HG02623 (cell line): Measurements from ENCODE around the gene TPRG1L.
A peak's percentile ranks its signal among the peaks of the same experiment; 100 is the strongest.

Experiments used
- ATAC-seq: cut with Tn5 transposase; IDR thresholded peaks from one replicate; pipeline ENCODE4 v1.9.1; 2021; ENCODE audit warnings: moderate library complexity; ENCODE audit not compliant: unreplicated experiment

Gene TPRG1L

DNA sequence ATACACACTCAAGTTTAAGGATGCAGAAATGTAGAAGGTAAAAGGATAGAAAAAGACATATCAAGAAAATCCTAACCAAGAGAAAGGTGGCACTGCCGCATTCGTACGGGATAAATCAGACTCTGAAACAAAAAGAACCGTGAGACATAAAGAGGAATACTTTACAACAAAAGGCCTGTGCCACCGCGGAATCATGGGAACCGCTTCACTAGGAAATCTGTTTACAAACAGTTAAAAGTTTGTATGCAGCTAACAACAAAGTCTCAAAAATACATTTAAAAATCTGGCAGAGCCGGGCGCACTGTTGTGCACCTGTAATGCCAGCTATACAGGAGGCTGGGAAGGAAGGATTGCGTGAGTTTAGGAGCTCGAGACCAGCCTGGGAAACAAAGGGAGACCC is 17.0 kb downstream of the TPRG1L start:
- ATAC-seq = no peak

DNA sequence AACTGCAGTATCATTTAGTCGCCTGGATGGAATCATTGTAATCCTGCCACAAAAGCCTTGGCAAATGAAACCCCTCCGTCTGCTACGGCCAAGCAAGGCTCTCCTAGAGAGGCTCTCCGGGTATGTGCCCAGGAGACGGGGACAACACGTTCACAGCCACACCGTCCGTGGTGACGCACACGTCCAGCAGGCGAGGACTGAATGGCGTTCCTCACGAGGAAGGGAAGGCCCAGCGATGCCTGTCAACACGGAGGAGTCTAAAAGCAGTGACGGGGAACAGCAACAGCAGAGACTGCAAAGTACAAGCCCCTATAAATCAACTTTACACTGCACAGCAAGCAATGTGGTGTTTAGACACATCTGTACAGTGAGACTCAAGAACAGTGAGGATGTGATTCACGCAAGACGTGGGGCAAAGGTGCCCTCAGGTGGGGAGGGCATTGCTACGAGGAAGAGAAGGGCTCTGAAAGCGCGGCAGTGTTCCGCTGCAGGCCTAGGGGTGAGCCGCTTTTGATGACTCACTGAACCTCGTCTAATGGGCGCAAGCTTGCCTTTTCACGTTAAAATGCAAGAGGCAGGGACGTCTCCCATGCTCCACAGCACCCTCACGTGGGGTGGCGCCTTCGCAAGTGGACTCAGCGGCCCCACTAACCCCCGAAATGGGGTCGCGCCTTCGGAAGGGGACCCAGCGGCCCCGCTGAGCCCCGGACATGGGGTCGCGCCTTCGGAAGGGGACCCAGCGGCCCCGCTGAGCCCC is 18.3 kb downstream of the TPRG1L start:
- no peak for ATAC-seq

DNA sequence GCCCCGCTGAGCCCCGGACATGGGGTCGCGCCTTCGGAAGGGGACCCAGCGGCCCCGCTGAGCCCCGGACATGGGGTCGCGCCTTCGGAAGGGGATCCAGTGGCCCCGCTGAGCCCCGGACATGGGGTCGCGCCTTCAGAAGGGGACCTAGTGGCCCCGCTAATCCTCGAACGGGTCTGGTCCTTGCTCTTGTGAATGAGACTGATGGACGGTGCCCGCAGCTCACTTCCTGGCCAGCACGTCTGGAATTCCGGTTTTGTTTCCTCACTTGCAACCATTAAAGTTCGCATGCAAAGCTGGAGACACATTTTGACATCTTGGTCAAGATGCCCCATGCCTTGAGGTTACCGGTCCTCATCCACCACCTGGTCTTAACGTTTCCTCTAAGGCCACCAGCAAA is 19.5 kb downstream of the TPRG1L start:
- ATAC-seq = no peak

DNA sequence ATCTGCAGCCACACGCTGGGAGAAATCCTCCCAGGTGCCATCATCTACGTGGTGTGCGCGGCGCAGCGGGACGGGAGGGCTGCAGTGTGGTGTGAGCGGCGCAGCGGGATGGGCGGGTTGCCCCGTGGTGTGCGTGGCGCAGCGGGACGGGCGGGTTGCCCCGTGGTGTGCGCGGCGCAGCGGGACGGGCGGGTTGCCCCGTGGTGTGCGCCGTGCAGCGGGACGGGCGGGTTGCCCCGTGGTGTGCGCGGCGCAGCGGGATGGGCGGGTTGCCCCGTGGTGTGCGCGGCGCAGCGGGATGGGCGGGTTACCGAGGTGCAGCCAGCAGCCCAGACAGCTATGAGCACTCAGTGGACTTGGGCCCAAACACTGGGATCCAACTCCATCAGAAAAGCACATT is 20.4 kb downstream of the TPRG1L start:
- ATAC-seq = no peak

DNA sequence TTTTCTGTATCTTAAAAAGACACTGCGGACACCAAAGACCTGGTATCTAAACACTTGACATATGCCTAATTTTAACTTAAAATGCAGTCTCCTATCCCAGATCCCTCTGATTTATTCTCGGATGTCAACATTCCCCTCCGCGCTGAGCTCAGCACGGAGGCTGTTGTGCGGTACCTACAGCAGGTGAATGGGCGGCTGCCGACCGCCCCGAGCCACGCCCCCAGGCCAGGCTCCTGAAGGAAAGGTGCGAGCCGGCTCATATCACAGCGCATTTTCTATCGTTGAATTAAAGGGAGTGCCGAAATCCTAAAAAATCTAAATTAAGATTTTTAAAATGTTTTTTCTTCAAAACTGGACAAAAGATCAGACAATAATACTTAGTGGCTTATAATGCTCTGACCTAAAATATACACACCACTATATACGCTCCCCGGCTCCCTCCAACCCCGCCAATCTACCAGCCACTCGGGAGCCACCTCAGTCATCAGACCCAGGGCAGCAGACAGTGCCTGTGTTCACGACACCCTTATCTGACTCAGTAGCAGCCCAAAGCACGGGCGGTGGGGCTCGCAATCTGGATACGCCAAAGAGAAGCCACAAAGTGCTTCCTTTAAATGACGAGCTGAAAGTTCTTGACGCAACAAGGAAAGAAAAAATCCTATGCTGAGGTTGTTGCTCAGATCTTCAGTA is 21.0 kb downstream of the TPRG1L start:
- no peak for ATAC-seq

DNA sequence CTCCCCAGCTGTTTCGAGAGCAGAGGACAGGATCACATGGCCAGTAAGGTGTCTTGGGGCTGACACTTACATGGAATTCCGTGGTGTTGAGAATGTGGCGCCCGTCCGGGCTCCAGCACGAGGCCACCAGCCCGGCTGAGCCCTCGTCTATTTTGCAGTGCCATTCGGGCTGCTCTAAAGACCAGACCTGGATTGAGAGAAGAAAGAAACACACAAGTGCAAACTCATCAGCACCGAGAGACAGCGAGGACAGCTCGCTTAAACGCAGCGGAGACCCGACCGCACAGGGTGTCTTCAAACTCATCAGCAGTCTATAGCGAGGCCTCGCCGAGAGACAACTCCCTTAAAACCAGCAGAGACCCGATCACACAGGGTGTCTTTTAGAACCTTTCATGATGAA is 21.8 kb downstream of the TPRG1L start:
- ATAC-seq = no peak

DNA sequence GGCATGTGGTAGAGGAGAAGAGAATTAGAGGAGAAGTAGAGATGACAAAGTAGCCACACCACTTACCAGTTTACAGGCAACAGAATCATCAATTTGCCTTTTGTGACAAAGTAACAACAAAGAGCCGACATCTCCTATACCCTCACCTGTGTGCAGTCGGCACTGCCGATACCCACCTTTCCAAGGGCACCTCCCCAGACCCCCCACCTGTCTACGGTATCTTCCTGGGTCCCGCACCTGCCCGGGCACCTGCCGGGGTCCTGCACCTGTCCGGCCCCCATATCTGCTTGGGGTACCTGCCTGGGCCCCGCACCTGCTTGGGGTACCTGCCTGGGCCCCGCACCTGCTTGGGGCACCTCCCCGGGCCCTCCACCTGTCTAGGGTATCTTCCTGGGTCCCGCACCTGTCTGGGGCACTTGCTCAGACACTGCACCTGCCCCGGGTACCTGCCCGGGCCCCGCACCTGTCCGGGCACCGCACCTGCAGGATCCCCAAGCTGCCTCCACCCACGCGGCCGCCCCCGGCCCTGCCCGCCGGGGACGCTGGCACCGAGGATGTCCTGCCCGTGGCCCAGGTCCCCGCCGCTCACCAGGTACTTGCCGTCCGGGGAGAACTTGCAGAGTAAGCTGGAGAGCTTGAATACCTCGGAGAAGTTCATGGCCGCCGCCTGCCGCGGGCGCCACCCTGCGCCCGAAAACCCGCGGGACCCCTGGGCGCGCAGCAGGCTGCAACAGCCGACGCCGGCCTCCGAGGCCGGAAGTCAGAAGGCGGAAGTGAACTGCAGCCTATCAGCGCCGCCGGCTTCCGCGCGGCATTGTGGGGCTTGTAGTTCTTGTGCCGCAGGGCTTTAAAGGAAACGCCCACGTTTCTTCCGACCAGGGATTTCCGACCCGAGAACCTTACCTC is 24.8 kb downstream of the TPRG1L start, which contains the start of gene WRAP73:
TSS of gene WRAP73 (minus strand) at position 762 of the 906 bp plus-strand sequence. CDS start at position 658, 104 bp downstream.
- ATAC-seq = peak; percentile 91

DNA sequence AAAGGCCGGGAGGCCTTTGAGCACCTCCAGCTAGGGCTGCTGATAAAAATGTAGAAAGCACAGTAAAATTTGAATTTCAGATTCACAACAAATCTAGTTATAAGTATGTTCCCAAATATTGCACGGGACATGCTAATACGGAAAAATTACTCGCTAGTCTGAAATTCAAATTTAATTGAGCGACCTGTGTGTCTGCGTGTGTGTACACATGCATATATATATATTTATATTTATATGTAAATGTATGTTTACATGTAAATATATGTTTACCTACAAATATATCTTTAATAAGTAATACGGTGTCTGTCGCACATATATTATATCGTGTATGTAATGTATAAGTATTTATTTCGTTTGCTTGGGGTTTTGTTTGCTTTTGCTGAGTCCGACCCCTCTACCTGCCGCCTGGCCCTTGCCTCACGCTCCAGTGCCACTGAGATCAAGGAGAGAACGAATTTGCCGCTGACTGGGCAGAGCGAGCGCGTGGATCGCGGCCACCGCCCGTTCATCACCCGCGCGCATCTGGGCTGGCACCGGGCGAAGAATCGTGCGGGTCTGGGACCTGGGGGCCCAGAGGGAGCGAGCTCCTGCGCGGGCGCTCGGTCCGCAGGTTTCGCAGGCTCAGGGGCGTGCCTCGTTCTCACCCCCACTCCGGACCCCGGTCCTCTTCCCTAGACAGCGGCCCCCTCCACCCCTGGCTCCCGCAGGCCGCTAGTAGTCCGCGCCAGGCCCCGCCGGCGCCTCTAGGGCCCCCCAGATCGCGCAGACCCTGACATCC is 25.6 kb downstream of the TPRG1L start:
- no peak for ATAC-seq

DNA sequence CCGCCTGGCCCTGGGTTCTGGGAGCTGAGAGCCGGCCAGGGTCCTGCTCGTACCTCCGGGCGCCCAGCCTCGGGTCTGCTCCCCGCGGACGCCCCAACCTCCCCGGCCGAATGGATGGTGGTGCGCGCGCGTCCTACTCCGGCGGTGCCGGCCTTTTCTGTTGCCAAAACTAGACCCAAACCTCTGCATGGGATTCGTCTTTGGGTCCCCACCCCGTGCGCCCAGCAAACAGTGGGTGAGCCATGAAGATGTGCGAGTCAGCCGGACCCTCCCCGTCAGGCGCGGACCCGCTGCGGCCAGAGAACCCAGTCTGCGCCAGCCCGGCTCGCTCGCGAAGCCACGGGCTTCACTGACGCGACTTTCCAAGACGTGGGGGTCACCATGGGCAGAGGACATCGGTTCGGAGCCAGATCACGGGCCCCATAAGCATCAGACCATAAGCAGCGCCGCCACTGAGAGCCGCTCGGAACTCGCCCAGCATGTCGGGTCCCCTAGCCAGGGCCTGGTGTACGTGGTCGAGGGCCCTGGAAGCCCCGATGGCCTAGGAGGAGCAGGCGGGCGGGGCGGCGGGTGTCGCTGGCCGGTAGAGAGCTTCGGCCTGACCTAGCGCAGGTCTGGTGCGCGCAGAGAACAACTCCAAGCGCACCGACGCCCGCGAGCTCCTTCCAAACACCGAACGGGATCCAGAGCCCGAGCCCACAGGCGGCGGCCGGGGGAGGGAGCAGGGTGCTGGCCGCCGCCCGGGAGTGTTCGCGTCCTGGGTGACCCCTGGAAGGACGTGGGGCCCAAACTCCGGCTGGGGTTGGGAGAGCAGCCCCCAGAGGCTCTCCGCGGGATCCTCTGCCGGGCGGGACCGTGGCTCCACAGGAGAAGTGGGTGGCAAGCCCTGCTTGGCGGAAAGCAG is 26.5 kb downstream of the TPRG1L start:
- ATAC-seq = no peak

DNA sequence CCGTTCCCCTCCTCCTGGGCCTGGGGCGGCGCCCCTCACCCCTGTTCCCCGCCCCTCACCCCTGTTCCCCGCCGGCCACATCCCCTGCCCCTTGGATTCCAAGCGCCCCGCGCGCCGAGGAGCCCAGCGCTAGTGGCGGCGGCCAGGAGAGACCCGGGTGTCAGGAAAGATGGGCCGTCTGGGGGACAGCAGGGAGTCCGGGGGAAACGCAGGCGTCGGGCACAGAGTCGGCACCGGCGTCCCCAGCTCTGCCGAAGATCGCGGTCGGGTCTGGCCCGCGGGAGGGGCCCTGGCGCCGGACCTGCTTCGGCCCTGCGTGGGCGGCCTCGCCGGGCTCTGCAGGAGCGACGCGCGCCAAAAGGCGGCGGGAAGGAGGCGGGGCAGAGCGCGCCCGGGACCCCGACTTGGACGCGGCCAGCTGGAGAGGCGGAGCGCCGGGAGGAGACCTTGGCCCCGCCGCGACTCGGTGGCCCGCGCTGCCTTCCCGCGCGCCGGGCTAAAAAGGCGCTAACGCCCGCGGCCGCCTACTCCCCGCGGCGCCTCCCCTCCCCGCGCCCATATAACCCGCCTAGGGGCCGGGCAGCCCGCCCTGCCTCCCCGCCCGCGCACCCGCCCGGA is 27.2 kb downstream of the TPRG1L start, which contains the start of gene TP73:
TSS of gene TP73 (plus strand) at position 587 of the 618 bp plus-strand sequence. CDS start 29,850 bp downstream, outside the sequence.
- no peak for ATAC-seq

DNA sequence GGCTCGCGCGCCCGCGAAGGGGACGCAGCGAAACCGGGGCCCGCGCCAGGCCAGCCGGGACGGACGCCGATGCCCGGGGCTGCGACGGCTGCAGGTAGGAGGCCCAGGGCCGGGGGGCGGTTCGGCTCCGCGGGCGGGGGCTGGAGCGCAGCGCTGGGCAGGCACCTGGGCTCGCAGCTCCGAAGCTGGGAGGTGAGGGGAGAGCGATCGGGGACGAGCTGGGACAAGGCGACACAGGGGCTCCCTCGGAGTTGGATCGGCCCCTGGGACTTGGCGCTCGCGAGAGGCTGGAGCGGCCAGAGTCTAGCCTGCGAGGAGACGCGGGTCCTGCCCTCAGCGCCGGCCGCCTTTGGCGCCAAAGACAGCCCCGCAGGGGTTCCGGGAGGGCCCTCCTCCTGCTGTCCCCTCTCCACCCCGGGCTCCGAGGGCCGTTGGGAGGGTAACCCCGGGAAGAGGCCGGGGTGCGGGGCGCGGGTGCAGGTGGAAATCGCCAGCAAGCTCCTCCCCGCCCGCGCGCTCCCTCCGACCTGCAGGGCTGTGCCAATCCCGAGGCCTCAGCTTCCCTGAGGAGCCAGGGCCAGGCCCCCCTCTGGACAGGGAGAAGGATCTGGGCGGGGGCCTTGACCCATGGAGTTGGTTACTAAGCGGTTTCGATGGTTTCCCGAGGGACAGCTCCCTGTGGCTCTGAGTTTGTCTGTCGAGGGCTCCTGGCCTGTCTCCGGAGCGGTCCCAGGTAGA is 27.9 kb downstream of the TPRG1L start:
- ATAC-seq = no peak

DNA sequence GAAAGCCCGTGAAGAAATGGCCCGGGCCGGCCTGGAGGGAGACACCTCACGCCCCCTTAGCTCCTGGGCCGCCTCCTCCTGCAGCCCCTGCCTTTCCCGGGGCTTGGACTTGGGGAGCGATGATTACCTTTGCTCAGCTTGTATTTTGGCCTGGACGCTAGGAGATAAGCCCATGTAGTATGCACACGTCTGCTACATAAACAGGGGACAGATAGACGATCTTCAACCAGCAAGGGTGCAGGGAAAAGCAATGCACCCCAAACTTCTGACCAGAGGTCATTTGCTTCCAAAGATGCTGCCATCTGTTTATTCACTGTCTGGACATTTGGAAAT is 28.4 kb downstream of the TPRG1L start:
- ATAC-seq = no peak

DNA sequence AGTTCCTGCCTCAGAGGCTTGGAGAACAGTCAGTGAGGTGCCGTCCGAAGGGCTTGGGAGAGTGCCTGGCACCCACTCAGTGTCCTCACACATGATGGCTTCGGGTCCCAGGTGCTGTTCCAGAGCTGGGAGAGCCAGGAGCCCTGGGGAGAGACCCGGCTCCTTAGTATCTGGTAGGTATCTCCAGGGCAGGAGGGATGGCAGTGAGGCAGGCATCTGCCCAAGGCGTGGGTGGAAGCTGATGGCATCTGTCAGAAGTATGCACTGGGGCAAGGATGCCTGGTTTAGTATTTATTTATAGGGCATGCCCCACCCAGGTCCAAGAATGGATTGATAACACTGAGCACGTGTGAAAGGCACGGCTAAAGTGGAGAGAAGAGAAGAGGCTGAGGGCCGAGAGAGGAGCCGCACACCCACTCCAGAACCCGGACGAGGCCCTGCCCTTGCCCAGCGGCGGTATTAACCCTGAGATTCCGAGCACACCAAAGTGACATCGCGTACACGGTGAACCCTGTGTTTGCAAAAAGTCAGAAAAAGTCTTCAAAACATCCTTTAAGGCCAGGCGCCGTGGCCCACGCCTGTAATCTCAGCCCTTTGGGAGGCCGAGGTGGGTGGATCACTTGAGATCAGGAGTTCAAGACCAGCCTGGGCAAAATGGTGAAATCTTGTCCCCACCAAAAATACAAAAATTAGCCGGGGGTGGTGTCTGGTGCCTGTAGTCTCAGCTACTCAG is 29.9 kb downstream of the TPRG1L start:
- no peak for ATAC-seq

DNA sequence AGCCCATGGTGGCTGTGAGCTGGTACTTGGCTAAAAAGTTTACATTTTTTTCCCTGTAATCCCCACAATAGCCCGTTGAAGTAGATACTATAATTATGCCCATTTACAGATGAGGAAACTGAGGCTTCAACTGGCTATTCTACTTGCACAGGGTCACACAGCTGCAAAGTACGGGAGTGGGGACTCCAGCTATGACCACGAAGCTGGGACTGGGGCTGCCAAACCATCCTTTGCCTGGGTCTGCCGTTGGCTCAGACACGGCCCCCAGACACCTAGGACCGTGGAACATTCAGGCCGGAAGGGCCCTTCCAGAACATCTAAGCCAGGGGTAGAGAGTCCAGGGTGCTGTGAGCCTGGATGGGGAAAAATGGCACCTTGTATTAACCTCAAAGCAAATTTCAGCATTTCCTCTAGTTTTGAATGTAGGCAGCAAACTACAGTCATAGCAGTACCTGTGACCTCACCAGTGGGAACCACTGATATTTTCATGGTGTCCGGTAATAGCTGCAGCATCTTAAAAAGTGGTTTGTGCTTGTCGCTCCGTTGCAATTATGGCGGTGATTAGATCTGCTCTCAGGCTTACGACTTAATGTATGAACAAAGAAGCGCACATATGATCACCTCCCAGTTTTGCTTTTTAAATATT is 31.8 kb downstream of the TPRG1L start:
- peak; percentile 52 for ATAC-seq

DNA sequence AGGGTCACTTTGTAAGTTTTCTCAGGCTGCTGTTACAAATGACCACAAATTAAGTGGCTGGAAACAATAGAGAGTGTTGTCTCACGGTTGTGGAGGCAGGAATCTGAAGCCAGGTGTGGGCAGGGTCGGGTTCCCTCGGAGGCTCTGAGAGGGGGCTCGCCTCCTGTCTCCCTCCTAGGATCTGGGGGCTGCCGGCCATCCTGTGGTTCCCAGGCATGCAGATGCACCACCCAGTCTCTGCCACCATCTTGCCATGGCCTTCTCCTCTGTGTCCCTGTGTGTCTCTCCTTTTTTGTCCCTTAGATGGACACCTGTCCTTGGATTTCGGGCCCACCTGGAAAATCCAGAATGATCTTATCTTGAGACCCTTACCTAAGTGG is 32.3 kb downstream of the TPRG1L start:
- ATAC-seq = no peak

DNA sequence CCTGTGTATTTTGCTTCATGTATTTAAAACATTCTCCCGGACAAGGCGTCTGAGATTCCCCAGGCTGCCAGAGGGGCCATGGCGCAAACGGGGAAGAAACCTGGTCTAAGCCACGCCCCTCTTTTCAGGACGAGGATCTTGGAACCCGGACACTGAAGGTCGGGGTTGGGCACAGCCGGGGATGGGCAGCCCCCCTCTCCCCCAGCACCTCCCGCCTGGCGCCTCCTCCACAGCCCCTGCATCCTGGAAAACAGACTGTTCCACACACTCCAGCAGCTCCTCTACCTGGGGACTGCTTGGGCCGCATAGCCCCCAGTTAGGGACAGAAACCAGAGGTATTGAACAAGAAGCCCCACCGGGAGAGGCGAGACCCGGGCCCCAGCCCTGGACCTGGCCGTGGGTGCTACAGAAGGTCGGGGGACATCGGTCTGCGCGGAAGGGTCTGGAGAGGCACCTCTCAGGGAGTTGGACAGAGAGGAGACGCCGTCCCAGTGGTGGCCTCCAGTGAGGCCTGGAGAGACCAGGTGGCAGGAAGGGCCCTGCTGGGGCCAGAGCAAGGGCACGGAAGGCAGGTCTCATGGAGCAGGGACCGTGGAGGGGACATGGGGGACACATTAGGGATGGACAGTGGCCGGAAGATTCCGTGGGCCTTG is 32.9 kb downstream of the TPRG1L start:
- no peak for ATAC-seq

DNA sequence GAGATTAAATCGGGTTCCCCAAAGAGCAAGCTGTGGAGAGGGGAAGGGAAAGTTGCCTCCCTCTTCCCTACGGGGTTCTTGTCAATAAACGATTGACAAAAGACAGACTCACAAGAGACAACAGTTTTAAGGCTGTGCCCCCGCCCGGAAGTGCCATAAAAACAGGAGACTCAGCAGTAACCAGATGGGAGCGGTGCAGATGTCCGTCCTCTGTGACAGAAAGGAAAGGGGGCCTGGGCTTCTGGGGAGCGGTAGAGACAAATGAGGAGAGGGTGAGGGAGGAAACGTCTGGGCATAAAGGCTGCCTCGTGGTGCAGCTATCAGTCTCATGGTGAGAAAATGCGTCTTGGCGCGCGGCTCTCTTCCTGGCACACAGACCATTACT is 33.4 kb downstream of the TPRG1L start:
- no peak for ATAC-seq
